GM18907 (cell line): ENCODE results near the gene BCL2A1.
A peak's percentile ranks its signal among the peaks of the same experiment; 100 is the strongest.
"Not testable (repeated sequence)": the region's sequence is repeated elsewhere in the genome, so short reads cannot be mapped to it uniquely, and the experiment has no call there.

Source experiments
- ATAC-seq: cut with Tn5 transposase; IDR thresholded peaks from one replicate; pipeline ENCODE4 v1.9.1; 2021; ENCODE audit warnings: mild to moderate bottlenecking, moderate library complexity; ENCODE audit not compliant: unreplicated experiment

The BCL2A1 gene

DNA sequence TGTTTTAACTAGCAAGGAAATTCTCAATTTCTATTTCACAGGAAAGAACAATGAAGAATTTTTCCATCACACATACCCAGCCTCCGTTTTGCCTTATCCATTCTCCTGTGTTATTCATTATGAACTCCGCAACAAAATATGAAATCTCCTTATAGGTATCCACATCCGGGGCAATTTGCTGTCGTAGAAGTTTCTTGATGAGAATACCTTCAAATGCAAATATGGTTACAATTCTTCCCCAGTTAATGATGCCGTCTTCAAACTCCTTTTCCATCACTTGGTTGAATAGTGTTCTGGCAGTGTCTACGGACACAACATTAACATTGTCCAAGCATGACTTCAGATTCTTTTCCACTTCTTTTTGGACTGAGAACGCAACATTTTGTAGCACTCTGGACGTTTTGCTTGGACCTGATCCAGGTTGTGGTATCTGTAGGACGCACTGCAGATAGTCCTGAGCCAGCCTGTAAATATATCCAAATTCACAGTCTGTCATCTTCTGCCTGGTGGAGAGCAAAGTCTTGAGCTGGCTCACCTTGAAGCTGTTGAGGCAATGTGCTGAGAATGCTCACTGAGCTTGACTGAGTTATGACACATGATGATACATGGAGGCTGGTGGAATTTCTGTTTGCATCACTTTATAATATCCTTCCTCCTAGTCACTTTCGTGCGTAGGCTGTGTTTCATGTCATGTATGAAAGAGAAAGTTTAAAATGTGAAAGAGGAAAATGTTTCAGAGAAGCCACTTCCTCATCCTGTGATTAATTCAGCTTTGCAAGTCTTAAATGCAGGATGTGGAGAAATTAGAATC lies at the start of gene BCL2A1:
Gene BCL2A1 (minus strand): TSS at position 573 of the 811 bp plus-strand sequence. CDS start 77 bp downstream, at position 496.
- peak; percentile 69 for ATAC-seq

DNA sequence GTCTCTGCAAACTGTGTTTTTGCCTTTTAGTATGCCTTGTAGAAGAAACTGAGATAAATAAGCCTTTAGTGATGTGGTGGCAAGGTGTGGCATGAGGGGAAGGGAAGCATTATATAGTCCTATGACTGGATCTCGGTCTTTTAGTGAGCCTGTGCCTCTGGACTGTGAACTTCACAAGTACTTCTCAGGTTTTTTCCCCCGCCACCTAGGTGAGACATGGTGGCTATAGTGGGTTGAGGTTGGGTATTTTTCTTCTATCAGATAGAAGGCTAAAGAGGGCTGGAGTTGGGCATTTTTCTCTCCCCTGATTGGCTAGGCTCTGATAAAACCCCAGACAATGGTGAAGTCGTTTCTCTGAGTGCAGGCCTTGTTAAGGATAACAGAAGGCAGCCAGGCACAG lies 49.7 kb upstream of the BCL2A1 start:
- ATAC-seq: no peak

DNA sequence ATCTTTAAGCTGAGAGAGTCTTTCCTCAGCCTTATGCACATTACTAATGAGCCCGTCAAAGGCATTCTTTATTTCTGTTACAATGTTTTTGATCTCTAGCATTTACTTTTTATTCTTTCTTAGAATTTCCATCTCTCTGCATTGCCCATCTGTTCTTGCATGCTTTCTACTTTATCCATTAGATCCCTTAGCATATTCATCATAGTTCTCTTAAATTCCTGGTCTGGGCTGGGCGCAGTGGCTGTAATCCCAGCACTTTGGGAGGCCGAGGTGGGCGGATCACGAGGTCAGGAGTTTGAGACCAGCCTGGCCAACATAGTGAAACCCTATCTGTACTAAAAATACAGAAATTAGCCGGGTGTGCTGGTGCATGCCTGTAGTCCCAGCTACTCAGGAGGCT lies 49.2 kb upstream of the BCL2A1 start:
- not testable (repeated sequence) for ATAC-seq

DNA sequence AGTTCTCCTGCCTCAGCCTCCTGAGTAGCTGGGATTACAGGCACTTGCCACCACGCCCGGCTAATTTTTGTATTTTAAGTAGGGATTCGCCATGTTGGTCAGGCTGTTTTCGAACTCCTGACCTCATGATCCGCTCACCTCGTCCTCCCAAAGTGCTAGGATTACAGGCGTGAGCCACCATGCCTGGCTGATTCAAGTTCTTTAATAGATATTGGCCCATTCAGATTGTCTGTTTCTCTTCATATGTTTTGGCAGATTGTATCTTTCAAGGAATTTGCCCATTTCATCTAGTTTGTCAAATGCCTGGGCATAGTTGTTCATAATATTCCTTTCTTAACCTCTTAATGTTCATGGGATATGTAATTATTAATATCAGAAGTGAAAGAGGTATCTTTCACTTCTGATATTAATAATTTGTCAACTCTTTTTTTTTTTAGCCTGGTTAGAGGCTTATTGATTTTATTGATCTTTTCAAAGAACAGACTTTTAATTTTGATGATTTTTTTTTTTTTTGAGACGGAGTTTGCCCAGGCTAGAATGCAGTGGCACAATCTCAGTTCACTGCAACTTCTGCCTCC lies 48.3 kb upstream of the BCL2A1 start:
- ATAC-seq: peak; percentile 15

DNA sequence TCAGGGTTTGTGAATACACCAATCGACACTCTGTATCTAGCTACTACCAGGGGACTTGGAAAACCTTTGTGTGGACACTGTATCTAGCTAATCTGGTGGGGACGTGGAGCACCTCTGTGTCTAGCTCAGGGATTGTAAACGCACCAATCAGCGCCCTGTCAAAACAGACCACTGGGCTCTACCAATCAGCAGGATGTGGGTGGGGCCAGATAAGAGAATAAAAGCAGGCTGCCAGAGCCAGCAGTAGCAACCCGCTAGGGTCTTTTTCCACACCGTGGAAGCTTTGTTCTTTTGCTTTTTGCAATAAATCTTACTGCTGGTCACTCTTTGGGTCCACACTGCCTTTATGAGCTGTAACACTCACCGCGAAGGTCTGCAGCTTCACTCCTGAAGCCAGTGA lies 46.1 kb upstream of the BCL2A1 start:
- not testable (repeated sequence) for ATAC-seq

DNA sequence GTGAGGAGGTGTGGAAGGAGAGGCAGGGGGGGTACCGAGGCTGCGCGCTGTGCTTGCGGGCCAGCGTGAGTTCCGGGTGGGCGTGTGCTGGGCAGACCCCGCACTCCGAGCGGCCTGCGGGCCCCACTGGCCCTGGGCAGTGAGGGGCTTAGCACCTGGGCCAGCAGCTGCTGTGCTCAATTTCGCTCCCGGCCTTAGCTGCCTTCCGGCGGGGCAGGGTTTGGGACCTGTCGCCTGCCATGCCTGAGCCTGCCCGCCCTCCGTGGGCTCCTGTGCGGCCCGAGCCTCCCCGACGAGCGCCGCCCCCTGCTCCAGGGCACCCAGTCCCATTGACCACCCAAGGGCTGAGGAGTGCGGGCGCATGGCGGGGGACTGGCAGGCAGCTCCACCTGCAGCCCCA lies 45.5 kb upstream of the BCL2A1 start:
- ATAC-seq: not testable (repeated sequence)

DNA sequence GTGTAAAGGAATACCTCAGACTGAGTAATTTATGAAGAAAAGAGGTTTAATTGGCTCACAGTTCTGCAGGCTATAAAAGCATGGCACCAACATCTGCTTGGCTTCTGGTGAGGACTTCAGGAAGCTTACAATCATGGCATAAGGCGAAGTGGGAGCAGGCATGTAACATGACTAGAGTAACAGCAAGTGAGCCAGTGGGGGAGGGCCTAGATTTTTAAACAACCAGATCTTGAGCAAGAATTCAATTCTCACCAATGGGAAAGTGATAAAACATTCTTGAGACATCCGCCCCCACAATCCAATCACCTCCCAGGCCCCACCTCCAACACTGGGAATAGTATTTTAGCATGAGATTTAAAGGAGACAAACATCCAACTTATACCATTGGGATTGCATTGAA lies 44.2 kb upstream of the BCL2A1 start:
- ATAC-seq: no peak

DNA sequence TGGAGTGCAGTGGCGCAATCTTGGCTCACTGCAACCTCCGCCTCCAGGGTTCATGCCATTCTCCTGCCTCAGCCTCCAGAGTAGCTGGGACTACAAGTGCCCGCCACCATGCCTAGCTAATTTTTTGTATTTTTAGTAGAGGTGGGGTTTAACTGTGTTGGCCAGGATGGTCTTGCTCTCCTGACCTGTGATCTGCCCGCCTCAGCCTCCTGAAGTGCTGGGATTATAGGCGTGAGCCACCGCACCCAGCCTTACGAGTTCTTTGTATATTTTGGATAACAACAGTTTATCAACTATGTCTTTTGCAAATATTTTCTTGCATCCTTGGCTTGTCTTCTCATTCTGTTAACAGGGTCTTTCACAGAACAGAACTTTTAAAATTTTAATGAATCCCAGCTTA lies 43.2 kb upstream of the BCL2A1 start:
- not testable (repeated sequence) for ATAC-seq

DNA sequence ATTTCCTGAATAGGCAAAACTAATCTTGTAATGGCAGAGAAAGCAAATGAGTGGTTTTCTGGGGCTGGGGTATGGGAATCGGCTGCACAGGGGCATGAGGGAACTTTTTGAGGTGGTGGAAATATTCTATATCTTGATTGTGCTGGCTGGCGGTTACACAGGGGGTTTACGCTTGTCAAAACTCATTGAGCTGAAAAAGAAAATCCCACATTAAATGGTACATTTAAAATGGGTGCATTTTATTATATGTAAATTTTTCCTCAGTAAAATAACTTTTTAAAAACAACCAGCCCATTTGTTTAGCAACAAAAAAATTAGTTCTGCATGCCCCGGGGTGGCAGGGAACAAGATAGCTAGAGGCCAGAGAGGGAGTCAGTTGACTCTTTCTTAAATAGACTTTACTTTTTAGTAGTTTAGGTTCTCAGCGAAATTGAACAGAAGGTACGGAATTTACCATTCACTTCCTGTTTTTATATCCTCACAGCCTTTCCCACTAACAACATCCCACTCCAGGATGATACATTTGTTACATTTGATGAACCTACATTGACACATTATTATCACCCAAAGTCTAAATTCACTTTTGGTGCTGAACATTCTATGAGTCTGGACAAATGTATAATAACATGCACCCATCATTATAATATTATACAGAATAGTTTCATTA lies 41.2 kb upstream of the BCL2A1 start:
- no peak for ATAC-seq

DNA sequence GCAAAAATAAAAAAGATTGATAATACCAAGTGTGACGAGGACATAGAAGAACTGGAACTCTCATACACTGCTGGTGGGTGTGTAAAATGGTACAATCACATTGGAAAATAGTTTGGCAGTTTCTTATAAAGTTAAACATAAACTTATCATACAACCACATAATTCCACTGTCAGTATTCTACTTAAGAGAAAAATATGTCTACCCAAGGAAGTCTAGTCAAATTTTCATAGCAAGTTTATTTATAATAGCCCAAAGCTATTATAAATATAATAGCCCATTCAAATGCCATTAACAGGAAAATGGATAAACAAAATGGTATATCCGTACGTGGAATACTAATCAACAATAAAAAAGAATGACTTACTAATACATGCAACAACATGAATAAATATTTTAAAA lies 40.6 kb upstream of the BCL2A1 start:
- no peak for ATAC-seq

DNA sequence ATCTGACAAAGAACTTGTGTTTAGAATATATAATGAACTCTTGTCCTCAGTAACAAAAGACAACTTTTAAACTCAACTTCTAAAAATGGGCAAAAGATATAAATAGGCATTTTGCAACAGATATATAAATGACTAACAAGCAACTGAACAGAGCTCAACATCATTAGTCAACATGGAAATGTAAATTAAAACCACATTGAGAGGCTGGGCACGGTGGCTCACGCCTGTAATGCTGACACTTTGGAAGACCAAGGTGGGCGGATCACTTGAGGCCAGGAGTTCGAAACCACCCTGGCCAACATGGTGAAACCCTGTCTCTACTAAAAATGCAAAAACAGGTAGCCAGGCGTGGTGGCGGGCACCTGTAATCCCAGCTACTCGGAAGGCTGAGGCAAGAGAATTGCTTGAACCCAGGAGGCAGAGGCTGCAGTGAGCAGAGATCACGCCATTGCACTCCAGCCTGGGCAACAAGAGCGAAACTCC lies 40.1 kb upstream of the BCL2A1 start:
- not testable (repeated sequence) for ATAC-seq

DNA sequence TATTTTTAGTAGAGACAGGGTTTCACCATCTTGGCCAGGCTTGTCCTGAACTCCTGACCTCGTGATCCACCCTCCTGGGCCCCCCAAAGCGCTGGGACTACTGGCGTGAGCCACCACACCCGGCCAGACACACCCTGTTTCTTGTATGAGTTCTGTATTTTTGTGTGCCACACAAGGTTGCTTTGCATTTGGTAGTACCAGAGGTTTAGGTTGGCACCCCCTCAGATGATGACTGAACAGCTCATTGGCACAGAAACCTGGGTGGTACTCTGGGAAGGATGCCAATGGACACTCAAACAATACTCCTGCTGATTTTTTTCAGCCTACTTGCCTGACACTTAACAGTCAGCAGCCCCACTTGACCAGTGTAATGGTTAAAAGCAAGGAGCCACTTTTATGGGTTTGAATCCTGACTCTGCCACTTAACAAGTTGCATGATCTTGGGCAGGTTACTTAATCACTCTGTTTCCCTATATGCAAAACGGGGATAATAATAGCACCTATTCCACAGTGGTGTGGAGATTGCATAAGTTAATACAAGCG lies 39.2 kb upstream of the BCL2A1 start:
- peak; percentile 40 for ATAC-seq

DNA sequence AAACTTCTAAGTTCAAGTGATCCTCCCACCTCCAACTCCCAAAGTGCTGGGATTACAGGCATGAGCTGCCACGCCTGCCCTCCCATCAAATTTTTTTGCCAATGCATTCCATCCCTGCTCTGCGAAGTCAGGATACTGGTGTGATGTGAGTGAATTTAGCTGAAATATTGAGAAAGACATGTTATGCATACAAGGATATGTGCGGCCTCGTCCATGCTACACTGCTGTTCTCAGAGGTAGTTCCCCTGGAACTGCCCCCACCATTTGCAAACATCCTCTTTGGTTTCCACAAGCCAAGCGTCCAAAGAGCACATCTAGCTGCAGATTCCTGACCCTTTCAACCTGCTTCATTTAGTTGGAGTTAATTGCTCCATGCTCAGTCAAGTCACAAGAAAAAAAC lies 36.5 kb upstream of the BCL2A1 start:
- ATAC-seq: no peak

DNA sequence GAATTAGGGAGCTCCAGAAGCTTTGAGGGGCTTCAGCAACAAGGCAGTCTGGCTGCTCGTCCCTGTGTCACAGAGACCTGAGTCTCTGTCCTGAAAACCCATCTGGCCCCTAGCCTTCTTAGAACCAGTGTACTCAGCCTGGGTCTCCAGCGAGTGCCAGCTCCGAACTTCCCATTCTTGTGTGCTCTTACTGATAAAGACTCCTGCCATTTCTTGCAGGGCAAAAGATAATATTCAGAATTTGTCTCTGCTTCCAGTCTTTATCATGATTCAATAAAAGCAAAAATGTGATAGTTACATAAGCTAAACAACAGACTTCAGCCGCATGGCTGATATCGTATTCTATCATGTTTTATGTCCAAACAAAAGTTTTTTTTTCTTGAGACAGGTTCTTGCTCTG lies 36.0 kb upstream of the BCL2A1 start:
- no peak for ATAC-seq

DNA sequence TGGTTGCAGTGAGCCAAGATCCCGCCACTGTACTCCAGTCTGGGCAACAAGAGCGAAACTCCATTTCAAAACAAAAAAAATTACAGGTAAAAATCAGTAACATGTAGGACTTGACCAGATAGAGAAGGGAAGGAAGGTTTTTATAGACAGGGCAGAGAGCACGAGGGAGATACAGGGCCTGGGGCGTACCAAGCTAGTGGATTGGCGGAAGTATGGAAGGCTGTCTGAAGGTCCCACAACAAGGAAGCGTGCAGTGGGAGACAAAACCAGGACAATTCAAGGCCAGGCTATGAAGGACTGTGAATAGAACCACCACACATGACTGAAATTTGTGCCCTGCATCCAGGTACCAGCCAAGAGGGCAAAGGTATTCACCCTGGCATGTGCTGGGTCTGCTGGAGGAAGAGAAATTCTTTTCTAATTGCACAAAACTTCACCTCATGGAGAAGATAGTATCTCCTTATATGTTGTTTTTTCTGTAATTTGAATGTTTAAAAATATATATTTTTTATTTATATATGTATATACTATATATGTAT lies 33.0 kb upstream of the BCL2A1 start:
- ATAC-seq: no peak

DNA sequence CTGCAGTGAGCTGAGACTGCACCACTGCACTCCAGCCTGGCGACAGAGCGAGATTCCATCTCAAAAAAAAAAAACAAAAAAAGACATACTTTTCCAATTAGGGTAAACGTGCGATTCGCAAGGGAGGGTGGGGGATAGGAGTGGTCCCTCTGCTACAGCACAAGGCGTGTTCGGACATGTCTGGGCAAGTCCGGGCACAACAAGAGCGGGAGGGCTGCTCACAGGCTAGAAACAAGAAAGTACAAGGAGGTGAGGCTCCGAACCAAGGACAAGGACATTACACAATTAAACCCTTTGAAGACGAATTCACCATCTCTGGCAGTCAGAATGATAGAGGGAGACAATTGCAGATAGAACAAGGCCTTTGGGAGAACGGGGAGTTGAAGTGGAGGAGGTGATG lies 32.2 kb upstream of the BCL2A1 start:
- no peak for ATAC-seq

DNA sequence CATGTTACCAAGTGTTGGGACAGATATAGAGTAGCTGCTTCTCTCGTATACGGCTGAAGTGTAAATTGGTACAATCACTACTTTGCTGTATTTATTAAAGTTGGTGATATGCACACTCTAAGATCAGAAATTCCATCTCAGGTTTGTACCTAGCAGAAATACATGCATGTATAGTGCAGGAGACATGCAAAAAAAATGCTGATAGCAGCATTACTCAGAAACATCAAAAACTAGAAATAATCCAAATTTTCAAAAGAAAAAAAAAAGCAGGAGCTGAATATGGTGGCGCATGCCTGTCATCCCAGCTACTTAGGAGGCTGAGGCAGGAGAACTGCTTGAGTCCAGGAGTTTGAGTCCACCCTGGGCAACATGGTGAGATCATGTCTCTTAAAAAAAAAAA lies 31.3 kb upstream of the BCL2A1 start:
- ATAC-seq: no peak

DNA sequence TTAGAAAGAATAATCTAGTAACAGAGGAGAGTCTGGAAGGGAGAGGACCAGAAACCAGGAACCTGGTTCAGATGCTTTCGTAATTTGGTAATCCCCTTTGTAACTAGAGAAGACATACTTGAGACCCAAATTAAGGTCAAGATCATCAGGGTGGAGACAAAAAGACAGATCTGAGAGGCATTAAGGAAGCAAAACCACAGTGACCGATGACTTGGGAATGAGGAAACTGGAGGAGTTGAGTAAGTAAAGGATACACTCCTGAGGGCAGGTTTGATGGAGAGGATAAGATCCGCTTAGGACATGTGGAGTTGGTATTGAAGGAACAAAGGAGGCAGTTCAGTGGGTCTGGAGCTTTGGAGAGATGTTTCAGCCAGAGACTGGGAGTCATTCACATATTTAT lies 23.6 kb upstream of the BCL2A1 start:
- ATAC-seq: no peak

DNA sequence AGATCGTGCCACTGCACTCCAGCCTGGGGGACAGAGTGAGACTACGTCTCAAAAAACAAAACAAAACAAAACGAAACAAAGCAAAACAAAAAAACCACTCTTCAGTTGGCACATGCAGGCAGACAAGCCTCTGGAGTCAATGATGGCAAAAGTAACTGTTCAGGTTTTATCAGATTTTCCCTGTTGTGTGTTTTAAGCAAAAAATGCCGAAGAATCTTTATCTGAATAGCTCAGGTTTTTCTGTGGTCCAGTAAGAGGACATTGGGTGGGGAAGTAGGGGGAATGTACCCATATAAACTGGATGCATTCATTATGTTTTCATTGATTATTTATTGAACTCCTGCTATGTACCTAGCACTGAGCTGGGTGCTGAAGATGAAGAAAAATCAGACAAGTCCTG lies 20.8 kb upstream of the BCL2A1 start:
- ATAC-seq: no peak

DNA sequence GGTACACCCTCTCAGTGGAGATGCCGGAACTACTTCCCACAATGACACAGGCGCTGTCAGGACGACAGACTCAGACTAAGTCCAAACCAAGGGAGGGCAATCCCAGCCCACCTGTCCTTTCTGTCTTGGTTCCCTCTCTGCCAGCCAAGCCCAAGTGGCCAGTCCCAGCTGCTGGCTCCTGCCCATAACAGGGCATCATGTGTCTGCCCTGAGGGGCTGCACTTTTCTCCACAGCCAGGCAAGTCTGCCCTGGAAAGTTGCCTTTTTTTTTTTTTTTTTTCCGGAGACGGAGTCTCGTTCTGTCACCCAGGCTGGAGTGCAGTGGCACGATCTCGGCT lies 20.0 kb upstream of the BCL2A1 start:
- ATAC-seq: no peak

DNA sequence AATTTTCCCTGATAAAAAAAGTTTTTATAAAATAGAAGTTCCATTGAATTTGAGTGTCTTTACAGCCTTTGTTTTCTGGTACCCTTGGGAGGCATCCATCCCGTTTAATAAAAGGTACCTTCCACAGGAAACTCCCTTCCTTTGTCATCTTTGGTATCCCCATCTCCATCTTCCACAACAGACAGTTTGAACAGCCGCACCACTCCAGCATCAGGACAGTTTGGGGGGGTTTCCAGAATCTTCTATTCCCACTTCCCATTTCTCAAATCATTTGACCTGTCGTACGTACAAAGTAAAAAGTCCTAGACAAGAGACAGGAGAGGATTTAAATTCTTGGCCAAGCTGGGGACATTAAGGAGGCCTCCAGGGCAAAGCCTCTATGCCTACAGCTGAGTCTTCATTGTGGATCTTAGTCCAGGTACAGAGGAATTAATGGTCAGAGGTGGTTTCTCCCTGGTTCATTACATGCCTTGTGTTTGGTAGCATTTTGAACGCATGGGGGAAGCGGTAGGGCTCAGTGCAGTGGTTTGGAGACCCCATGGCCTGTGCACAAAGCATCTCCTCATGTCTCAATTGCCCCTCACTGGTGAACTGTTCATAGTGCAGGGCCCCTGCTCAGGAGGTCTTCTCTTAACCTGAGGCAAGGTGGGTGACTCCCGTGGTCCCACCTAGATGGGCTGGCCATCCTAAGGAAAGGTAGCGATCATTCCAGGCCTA lies 19.4 kb upstream of the BCL2A1 start:
- no peak for ATAC-seq
